GM23248 (cell line): ENCODE results near the gene CALML3. TPM values are rescaled to one million over a fixed set of nuclear protein-coding genes. Genes with fewer than 3 reads are reported as not detected.
A peak's percentile ranks its signal among the peaks of the same experiment; 100 is the strongest.

ENCODE experiments used
- DNase-seq: peaks from one replicate; pipeline ENCODE4 v3.0.0-alpha.2; 2015
- H2AFZ ChIP-seq: fragments of 200-600 bp; sonication (generic); 2 replicates; pipeline ENCODE4 v1.6.1; 2016; ENCODE audit warnings: antibody characterized with exemption
- H3F3A ChIP-seq: fragments of 200-600 bp; sonication (generic); 2 replicates; pipeline ENCODE4 v1.6.1; 2016; ENCODE audit warnings: mild to moderate bottlenecking, antibody characterized with exemption, mixed run types; ENCODE audit not compliant: insufficient read depth
- H3K27ac ChIP-seq: fragments of 200-600 bp; sonication (generic); 2 replicates; pipeline ENCODE4 v1.5.1; 2016; ENCODE audit warnings: mild to moderate bottlenecking
- H3K27me3 ChIP-seq: fragments of 200-600 bp; sonication (generic); replicated peaks from 2 replicates; pipeline ENCODE4 v1.6.1; 2016; ENCODE audit warnings: mild to moderate bottlenecking; ENCODE audit not compliant: insufficient read depth
- H3K36me3 ChIP-seq: fragments of 200-600 bp; sonication (generic); 2 replicates; pipeline ENCODE4 v1.6.1; 2016; ENCODE audit warnings: low read depth, mild to moderate bottlenecking
- H3K4me1 ChIP-seq: fragments of 200-600 bp; sonication (generic); 2 replicates; pipeline ENCODE4 v1.6.1; 2016; ENCODE audit warnings: mild to moderate bottlenecking; ENCODE audit not compliant: insufficient read depth
- H3K4me2 ChIP-seq: fragments of 200-600 bp; sonication (generic); one replicate; pipeline ENCODE4 v1.6.1; 2016; ENCODE audit warnings: mild to moderate bottlenecking; ENCODE audit not compliant: unreplicated experiment
- H3K4me3 ChIP-seq: fragments of 200-600 bp; sonication (generic); 2 replicates; pipeline ENCODE4 v1.5.1; 2016; ENCODE audit warnings: mild to moderate bottlenecking
- H3K79me2 ChIP-seq: fragments of 200-600 bp; sonication (generic); 2 replicates; pipeline ENCODE4 v1.6.1; 2016; ENCODE audit warnings: mild to moderate bottlenecking; ENCODE audit not compliant: insufficient read depth
- H3K9ac ChIP-seq: fragments of 200-600 bp; sonication (generic); 2 replicates; pipeline ENCODE4 v1.6.1; 2016; ENCODE audit warnings: mild to moderate bottlenecking
- H3K9me2 ChIP-seq: fragments of 200-600 bp; sonication (generic); 2 replicates; pipeline ENCODE4 v1.6.1; 2016; ENCODE audit warnings: mixed run types, mild to moderate bottlenecking, moderate library complexity; ENCODE audit not compliant: insufficient read depth
- H3K9me3 ChIP-seq: fragments of 200-600 bp; sonication (generic); one replicate; pipeline ENCODE4 v1.6.1; 2017; ENCODE audit warnings: low read depth
- H4K20me1 ChIP-seq: fragments of 200-600 bp; sonication (generic); 2 replicates; pipeline ENCODE4 v1.6.0; 2016; ENCODE audit not compliant: insufficient read depth
- EZH2 ChIP-seq: fragments of 200-600 bp; sonication (generic); IDR thresholded peaks from 2 replicates; pipeline ENCODE4 v1.6.1; 2018; ENCODE audit warnings: antibody characterized with exemption, mild to moderate bottlenecking; ENCODE audit not compliant: insufficient read depth, poor library complexity, severe bottlenecking
- EZH2phosphoT487 ChIP-seq: fragments of 200-600 bp; sonication (generic); IDR thresholded peaks from 2 replicates; pipeline ENCODE4 v1.6.1; 2018; ENCODE audit warnings: antibody characterized with exemption, moderate library complexity, mild to moderate bottlenecking, low read depth; ENCODE audit not compliant: insufficient read depth
- WGBS, 2 experiments: methylation state at CpG; one replicate each; pipeline ENCODE4 v1.1.6; 2015 to 2017; ENCODE audit warnings: low lambda C conversion rate in 2 of 2, low coverage in 1 of 2; ENCODE audit errors: missing lambda C conversion rate in 2 of 2; 5-methylcytosine and 5-hydroxymethylcytosine counted together
- in situ Hi-C: fragments of 300-500 bp; cut with MboI; formaldehyde crosslinking; loops from 2 replicates; pipeline ENCODE4 v1.15.0; 2020
- polyA plus RNA-seq: library from polyadenylated mRNA; unstranded; fragments of >200 nt; fragmentation: Nextera tagmentation; extraction: Ambion mirVana; gene quantifications from 2 replicates; pipeline ENCODE4 v1.2.1, GENCODE V29; 2016
- total RNA-seq: library from RNA; depleted of rRNA; stranded (reverse); fragments of >200 nt; shearing (Covaris generic); gene quantifications from 2 replicates; pipeline ENCODE4 v1.2.3, GENCODE V29; 2014

CALML3 gene
- total and polyA plus RNA-seq, 2 experiments from 2014 or later: not detected

DNA sequence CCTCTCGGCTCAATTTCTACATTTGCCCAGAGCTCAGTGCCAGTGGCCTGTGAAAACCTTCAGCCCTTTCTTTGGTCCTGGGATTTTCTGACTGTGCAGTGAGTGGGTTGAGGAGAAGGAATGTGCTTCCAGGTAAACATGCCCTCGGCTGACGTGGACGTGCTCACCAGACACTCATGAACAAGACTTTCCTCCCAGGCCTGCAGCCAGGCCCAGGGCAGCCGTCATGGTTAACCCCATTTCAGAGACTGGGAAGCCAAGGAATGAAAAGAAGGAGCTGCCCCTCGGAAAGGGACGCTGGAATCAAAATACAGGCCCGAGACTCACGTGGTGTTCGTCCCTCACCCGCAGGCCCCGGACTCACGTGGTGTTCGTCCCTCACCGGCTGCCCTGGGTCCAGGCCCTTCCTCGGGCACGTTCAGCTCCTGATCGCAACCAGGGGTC, 16.6 kb upstream of the CALML3 start:
- Histone ChIP-seq H3K9me3 (no peaks in the 10 kb centered on the region), H3K4me1 (no peaks in the 10 kb centered on the region), H3K4me2 (no peak overlapping the region), H3K79me2 (no peaks in the 10 kb centered on the region), H4K20me1 (no peaks in the 10 kb centered on the region), H3K36me3 (no peaks in the 10 kb centered on the region), H3K9ac (no peak overlapping the region), H3F3A (no peaks in the 10 kb centered on the region), H3K27me3 (no peaks in the 10 kb centered on the region), H3K27ac (no peak overlapping the region), H3K9me2 (no peaks in the 10 kb centered on the region), H3K4me3 (no peak overlapping the region), H2AFZ (no peak overlapping the region)
- 81 to 84% methylated on average over 18 of the region's 18 CpGs for WGBS, 2 experiments
- in situ Hi-C loops: no loop called here
- TF ChIP-seq EZH2phosphoT487 (no peak), EZH2 (no peak)
- DNase-seq: no peak

DNA sequence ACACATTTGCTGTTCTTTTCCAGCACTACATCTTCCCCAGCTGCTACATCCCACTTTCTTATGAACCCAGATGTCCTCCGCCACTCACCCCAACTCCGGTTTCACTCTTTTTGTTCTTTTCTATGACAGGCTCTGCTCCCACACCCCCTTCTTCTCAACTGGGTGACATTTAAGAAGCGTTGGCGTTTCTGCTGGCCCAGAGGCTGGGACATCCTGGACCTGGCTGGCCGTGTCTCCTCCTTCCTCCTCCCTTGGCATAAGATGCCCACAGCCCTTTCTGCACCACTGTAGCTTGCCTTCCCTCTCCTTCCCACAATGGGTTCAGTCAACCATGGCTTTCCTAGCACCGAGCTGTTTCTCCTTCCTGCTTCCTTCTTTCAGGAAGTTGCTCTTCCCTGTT, 16.0 kb upstream of the CALML3 start:
- DNase-seq: no peak
- TF ChIP-seq EZH2 (no peak), EZH2phosphoT487 (no peak)
- WGBS, 2 experiments: 78 to 79% methylated on average over 6 of the region's 6 CpGs

DNA sequence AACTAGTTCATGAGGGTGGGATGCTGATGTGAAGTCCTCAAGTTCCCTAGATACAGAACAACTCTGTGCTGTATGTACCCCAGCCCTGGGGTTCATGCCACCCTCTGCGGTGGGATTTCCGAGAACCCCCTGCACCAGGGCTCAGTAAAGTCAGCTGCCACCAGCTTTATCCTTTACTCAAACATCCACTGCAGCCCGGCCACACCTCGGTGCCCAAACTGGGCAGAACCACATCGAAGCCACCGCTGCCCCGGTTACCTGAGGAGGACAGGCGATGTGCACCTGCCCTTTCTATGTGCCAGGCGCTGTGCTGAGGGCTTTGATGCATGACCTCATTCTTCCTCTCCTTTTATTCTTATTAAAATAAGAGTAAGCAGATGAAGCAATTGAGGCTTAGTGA, 15.5 kb upstream of the CALML3 start:
- Histone ChIP-seq H3K36me3 (no peaks in the 10 kb centered on the region), H3K27ac (no peak overlapping the region), H3K9ac (no peak overlapping the region), H3K4me2 (no peak overlapping the region), H3K9me2 (no peaks in the 10 kb centered on the region), H3K9me3 (no peaks in the 10 kb centered on the region), H3K79me2 (no peaks in the 10 kb centered on the region), H3K27me3 (no peaks in the 10 kb centered on the region), H2AFZ (no peak overlapping the region), H4K20me1 (no peaks in the 10 kb centered on the region), H3K4me1 (no peaks in the 10 kb centered on the region), H3F3A (no peaks in the 10 kb centered on the region), H3K4me3 (no peak overlapping the region)
- DNase-seq: no peak
- no peak for TF ChIP-seq EZH2phosphoT487
- no peak for TF ChIP-seq EZH2
- WGBS, 2 experiments: 83 to 90% methylated on average over 9 of the region's 9 CpGs
- in situ Hi-C loops: no loop called here

More for the DNA sequence above, 16.0 kb upstream of the CALML3 start:
- Histone ChIP-seq H3K9me3 (no peaks in the 10 kb centered on the region), H2AFZ (no peak overlapping the region), H4K20me1 (no peaks in the 10 kb centered on the region), H3K4me2 (no peak overlapping the region), H3K4me1 (no peaks in the 10 kb centered on the region), H3K27me3 (no peaks in the 10 kb centered on the region), H3K79me2 (no peaks in the 10 kb centered on the region), H3K4me3 (no peak overlapping the region), H3K36me3 (no peaks in the 10 kb centered on the region), H3K9me2 (no peaks in the 10 kb centered on the region), H3K9ac (no peak overlapping the region), H3K27ac (no peak overlapping the region), H3F3A (no peaks in the 10 kb centered on the region)
- in situ Hi-C loops: no loop called here

DNA sequence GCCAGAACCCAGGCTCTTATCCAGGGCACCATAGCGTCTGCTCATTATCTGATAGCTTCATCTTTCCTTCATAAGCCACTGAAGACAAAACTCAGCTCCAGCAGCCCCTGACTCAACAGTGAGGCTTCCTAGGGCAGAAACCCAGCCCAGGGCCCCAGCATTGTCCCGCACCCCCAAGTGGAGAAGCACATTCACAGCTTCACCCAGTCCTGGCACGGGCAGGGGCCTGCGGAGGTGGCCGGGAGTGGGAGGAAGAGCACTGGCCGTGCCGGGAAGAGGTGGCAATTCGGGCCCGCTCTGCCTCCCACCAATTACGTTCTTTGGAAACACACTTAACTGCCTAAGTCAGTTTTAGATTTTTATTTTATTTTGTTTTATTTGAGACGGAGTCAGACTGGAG, 15.1 kb upstream of the CALML3 start:
- WGBS, 2 experiments: 94 to 98% methylated on average over 11 of the region's 11 CpGs
- no peaks in the 10 kb centered on the region for H4K20me1 ChIP-seq
- in situ Hi-C loops: no loop called here
- no peaks in the 10 kb centered on the region for H3K4me1 ChIP-seq
- H3K27me3 ChIP-seq: no peaks in the 10 kb centered on the region
- H3K27ac ChIP-seq: no peak overlapping the region
- DNase-seq: no peak
- no peak overlapping the region for H3K9ac ChIP-seq
- no peaks in the 10 kb centered on the region for H3K9me3 ChIP-seq
- no peak overlapping the region for H2AFZ ChIP-seq
- no peak overlapping the region for H3K4me3 ChIP-seq
- H3K79me2 ChIP-seq: no peaks in the 10 kb centered on the region
- H3K9me2 ChIP-seq: no peaks in the 10 kb centered on the region
- no peaks in the 10 kb centered on the region for H3K36me3 ChIP-seq
- TF ChIP-seq EZH2phosphoT487 (no peak), EZH2 (no peak)
- H3K4me2 ChIP-seq: no peak overlapping the region
- H3F3A ChIP-seq: no peaks in the 10 kb centered on the region

DNA sequence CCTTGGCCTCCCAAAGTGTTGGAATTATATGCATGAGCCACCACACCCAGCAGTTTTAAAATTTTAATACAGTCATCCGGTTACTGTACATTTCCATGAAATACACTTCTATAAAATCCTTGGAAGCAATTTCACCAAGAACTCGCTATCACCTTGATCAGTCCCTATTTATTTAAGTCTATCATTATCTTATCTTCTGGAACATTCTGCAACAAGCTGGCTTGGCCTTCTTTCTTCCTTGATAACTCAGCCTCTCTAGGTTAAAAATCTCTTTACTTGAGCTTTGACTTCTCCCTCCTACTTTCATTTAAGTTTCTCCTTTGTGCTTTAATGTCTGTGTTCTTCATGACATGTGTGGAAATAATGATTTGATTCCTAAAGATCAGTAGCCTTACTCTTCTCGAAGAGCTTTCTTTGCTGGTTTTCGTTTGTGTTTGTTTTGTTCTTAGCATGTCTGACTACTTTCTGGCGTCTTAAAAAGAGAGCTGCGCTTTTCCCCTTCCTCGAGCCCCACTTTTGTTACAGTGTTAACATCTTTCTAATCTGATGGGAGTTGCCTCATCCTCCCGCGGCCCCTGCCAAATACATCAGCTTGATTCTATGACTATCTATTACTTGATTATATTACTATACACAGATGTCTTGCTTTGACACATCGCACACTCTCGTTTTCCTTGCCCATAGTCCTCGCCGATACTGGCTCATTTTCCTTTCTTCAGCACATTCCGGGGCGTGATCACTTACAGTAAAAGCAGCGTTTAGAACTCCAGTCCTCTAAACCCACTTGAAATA, 14.3 kb upstream of the CALML3 start:
- Histone ChIP-seq H3K27me3 (no peaks in the 10 kb centered on the region), H3K9me3 (no peaks in the 10 kb centered on the region), H3K9ac (no peak overlapping the region), H2AFZ (peak overlapping the region; percentile 42), H3K27ac (no peak overlapping the region), H4K20me1 (no peaks in the 10 kb centered on the region), H3K4me1 (no peaks in the 10 kb centered on the region), H3K4me3 (no peak overlapping the region), H3K79me2 (no peaks in the 10 kb centered on the region), H3K4me2 (no peak overlapping the region), H3F3A (no peaks in the 10 kb centered on the region), H3K36me3 (no peaks in the 10 kb centered on the region), H3K9me2 (no peaks in the 10 kb centered on the region)
- peak; percentile 6 for DNase-seq
- 33 to 35% methylated on average over 16 of the region's 16 CpGs for WGBS, 2 experiments
- in situ Hi-C loops: no loop called here
- TF ChIP-seq EZH2: no peak
- TF ChIP-seq EZH2phosphoT487: no peak
